ENCODE data around the gene RPN1. TPM values are rescaled to one million over a fixed set of nuclear protein-coding genes. Genes with fewer than 3 reads are reported as not detected.
A peak's percentile ranks its signal among the peaks of the same experiment; 100 is the strongest.

The RPN1 gene
- total RNA-seq, 1 donor from 2014 or later: 250 TPM

- Mint-ChIP-seq H3K9me3 (ENCODE audit: unreplicated experiment) (no peaks in the 10 kb centered on the region), H3K27me3 (ENCODE audit: unreplicated experiment) (no peaks in the 10 kb centered on the region), H3K36me3 (ENCODE audit: low read depth, unreplicated experiment) (no peaks in the 10 kb centered on the region), H3K4me1 (ENCODE audit: unreplicated experiment) (no peaks in the 10 kb centered on the region), H3K4me3 (ENCODE audit: unreplicated experiment) (no peak overlapping the region), H3K27ac (ENCODE audit: unreplicated experiment) (no peak overlapping the region)
- DNase-seq (ENCODE audit: low spot score): no peak
- TF ChIP-seq CTCF (IDR thresholded peaks at IDR 0.05; ENCODE audit: unreplicated experiment): no peak
These were observed 38.4 kb upstream of the RPN1 start for GRCh38 chr3:128689060-128689459.

GRCh38 chr3:128686465-128686864 lies 35.8 kb upstream of the RPN1 start:
- Mint-ChIP-seq H3K27ac (ENCODE audit: unreplicated experiment) (no peak overlapping the region), H3K36me3 (ENCODE audit: low read depth, unreplicated experiment) (no peaks in the 10 kb centered on the region), H3K4me3 (ENCODE audit: unreplicated experiment) (no peak overlapping the region), H3K9me3 (ENCODE audit: unreplicated experiment) (no peaks in the 10 kb centered on the region), H3K27me3 (ENCODE audit: unreplicated experiment) (no peaks in the 10 kb centered on the region), H3K4me1 (ENCODE audit: unreplicated experiment) (peaks cover under 1% of the 10 kb centered on the region)
- TF ChIP-seq CTCF (IDR thresholded peaks at IDR 0.05; ENCODE audit: unreplicated experiment): no peak
- no peak for DNase-seq (ENCODE audit: low spot score)

- H3K9me3 Mint-ChIP-seq (ENCODE audit: unreplicated experiment): no peaks in the 10 kb centered on the region
- no peak overlapping the region for H3K27ac Mint-ChIP-seq (ENCODE audit: unreplicated experiment)
- H3K27me3 Mint-ChIP-seq (ENCODE audit: unreplicated experiment): no peaks in the 10 kb centered on the region
- H3K4me1 Mint-ChIP-seq (ENCODE audit: unreplicated experiment): peaks cover 3% of the 10 kb centered on the region
- no peak for TF ChIP-seq CTCF (IDR thresholded peaks at IDR 0.05; ENCODE audit: unreplicated experiment)
- no peak for DNase-seq (ENCODE audit: low spot score)
- H3K4me3 Mint-ChIP-seq (ENCODE audit: unreplicated experiment): no peak overlapping the region
- no peaks in the 10 kb centered on the region for H3K36me3 Mint-ChIP-seq (ENCODE audit: low read depth, unreplicated experiment)
These were observed 34.5 kb upstream of the RPN1 start for GRCh38 chr3:128684986-128685726.

GRCh38 chr3:128683957-128684356 lies 33.3 kb upstream of the RPN1 start:
- Mint-ChIP-seq H3K4me3 (ENCODE audit: unreplicated experiment) (no peak overlapping the region), H3K36me3 (ENCODE audit: low read depth, unreplicated experiment) (no peaks in the 10 kb centered on the region), H3K4me1 (ENCODE audit: unreplicated experiment) (peaks cover 3% of the 10 kb centered on the region), H3K27ac (ENCODE audit: unreplicated experiment) (no peak overlapping the region), H3K9me3 (ENCODE audit: unreplicated experiment) (no peaks in the 10 kb centered on the region), H3K27me3 (ENCODE audit: unreplicated experiment) (peaks cover 2% of the 10 kb centered on the region)
- no peak for DNase-seq (ENCODE audit: low spot score)
- TF ChIP-seq CTCF (IDR thresholded peaks at IDR 0.05; ENCODE audit: unreplicated experiment): no peak

- peak overlapping the region; percentile 79 for H3K4me3 Mint-ChIP-seq (ENCODE audit: unreplicated experiment)
- H3K27me3 Mint-ChIP-seq (ENCODE audit: unreplicated experiment): peaks cover 2% of the 10 kb centered on the region
- H3K27ac Mint-ChIP-seq (ENCODE audit: unreplicated experiment): peak overlapping the region; percentile 88
- no peak for TF ChIP-seq CTCF (IDR thresholded peaks at IDR 0.05; ENCODE audit: unreplicated experiment)
- no peaks in the 10 kb centered on the region for H3K36me3 Mint-ChIP-seq (ENCODE audit: low read depth, unreplicated experiment)
- H3K4me1 Mint-ChIP-seq (ENCODE audit: unreplicated experiment): peaks cover 3% of the 10 kb centered on the region
- H3K9me3 Mint-ChIP-seq (ENCODE audit: unreplicated experiment): no peaks in the 10 kb centered on the region
- DNase-seq (ENCODE audit: low spot score): no peak
These were observed 30.8 kb upstream of the RPN1 start for GRCh38 chr3:128681369-128681829.

Data from endothelial cell (in vitro differentiated cells).